KMS-11 (cell line): ENCODE data around the gene SPRN.

ENCODE experiments used
- H2AFZ ChIP-seq: fragments of 200-600 bp; sonication (generic); 2 replicates; pipeline ENCODE4 v1.6.1; 2016; ENCODE audit warnings: antibody characterized with exemption, mixed run types, low read depth
- H3K27ac ChIP-seq: fragments of 200-600 bp; sonication (generic); 2 replicates; pipeline ENCODE4 v1.6.1; 2016; ENCODE audit warnings: mild to moderate bottlenecking, mixed run types
- H3K27me3 ChIP-seq: fragments of 200-600 bp; sonication (generic); 2 replicates; pipeline ENCODE4 v1.6.1; 2017; ENCODE audit warnings: mild to moderate bottlenecking, low read depth, mixed run types, moderate library complexity; ENCODE audit not compliant: insufficient read depth
- H3K36me3 ChIP-seq: fragments of 200-600 bp; sonication (generic); 2 replicates; pipeline ENCODE4 v1.6.1; 2017; ENCODE audit warnings: mild to moderate bottlenecking, mixed run types; ENCODE audit not compliant: insufficient read depth
- H3K4me1 ChIP-seq: fragments of 200-600 bp; sonication (generic); 2 replicates; pipeline ENCODE4 v1.6.1; 2016; ENCODE audit warnings: mild to moderate bottlenecking, low read depth, mixed run types; ENCODE audit not compliant: poor library complexity, severe bottlenecking
- H3K4me2 ChIP-seq: fragments of 200-600 bp; sonication (generic); 2 replicates; pipeline ENCODE4 v1.7.0; 2016; ENCODE audit warnings: mild to moderate bottlenecking, mixed run types
- H3K4me3 ChIP-seq: fragments of 200-600 bp; sonication (generic); IDR thresholded peaks from 2 replicates; pipeline ENCODE4 v1.6.1; 2017; ENCODE audit warnings: low read depth, low read length, mixed read lengths; ENCODE audit not compliant: insufficient read depth
- H3K79me2 ChIP-seq: fragments of 200-600 bp; sonication (generic); 2 replicates; pipeline ENCODE4 v1.6.1; 2016; ENCODE audit warnings: low read depth, mixed run types; ENCODE audit not compliant: insufficient read depth
- H3K9ac ChIP-seq: fragments of 200-600 bp; sonication (generic); 2 replicates; pipeline ENCODE4 v1.6.1; 2016; ENCODE audit warnings: mild to moderate bottlenecking, mixed run types
- H4K20me1 ChIP-seq: fragments of 200-600 bp; sonication (generic); 2 replicates; pipeline ENCODE4 v1.6.1; 2016; ENCODE audit warnings: mild to moderate bottlenecking, mixed run types; ENCODE audit not compliant: insufficient read depth
- TF ChIP-seq, protein P1 (sequence below): fragments of 200-600 bp; sonication (generic); conservative IDR thresholded peaks from 2 replicates; pipeline ENCODE4 v1.6.1; 2017; ENCODE audit warnings: low read depth, mild to moderate bottlenecking, antibody characterized with exemption, low read length, moderate library complexity, mixed read lengths

SPRN gene

GRCh38 chr10:133385214-133385613 lies 39.2 kb downstream of the SPRN start:
- H3K9ac ChIP-seq: no peak overlapping the region
- TF ChIP-seq, protein P1, sequence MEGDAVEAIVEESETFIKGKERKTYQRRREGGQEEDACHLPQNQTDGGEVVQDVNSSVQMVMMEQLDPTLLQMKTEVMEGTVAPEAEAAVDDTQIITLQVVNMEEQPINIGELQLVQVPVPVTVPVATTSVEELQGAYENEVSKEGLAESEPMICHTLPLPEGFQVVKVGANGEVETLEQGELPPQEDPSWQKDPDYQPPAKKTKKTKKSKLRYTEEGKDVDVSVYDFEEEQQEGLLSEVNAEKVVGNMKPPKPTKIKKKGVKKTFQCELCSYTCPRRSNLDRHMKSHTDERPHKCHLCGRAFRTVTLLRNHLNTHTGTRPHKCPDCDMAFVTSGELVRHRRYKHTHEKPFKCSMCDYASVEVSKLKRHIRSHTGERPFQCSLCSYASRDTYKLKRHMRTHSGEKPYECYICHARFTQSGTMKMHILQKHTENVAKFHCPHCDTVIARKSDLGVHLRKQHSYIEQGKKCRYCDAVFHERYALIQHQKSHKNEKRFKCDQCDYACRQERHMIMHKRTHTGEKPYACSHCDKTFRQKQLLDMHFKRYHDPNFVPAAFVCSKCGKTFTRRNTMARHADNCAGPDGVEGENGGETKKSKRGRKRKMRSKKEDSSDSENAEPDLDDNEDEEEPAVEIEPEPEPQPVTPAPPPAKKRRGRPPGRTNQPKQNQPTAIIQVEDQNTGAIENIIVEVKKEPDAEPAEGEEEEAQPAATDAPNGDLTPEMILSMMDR: no peak
- H3K36me3 ChIP-seq: no peaks in the 10 kb centered on the region
- no peak overlapping the region for H3K27ac ChIP-seq
- H2AFZ ChIP-seq: no peak overlapping the region
- H3K27me3 ChIP-seq: no peaks in the 10 kb centered on the region
- H3K4me1 ChIP-seq: peaks cover 14% of the 10 kb centered on the region
- H4K20me1 ChIP-seq: no peaks in the 10 kb centered on the region
- no peak overlapping the region for H3K4me2 ChIP-seq
- H3K4me3 ChIP-seq: no peak overlapping the region
- no peaks in the 10 kb centered on the region for H3K79me2 ChIP-seq

DNA sequence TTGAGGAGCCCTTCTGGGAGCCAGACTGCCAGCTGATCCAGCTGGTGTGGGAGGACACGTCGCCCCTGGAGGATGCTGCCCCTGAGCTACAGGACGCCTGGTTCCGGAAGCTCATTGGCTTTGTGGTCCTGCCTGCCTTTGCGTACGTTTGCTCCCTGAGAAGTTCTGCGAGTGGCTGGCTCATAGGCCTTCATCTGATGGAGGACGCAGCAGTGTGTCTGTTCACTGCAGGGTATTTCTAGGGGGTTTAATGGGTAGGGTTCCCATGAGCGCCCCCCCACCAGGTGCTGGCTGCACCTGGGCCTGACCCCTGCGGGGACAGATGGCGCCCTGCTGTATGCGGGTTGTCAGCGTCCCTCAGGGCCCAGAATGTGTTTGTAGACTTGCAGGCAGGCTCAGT lies 40.4 kb downstream of the SPRN start:
- H3K4me2 ChIP-seq: no peak overlapping the region
- TF ChIP-seq, protein P1: no peak

GRCh38 chr10:133383551-133383950 lies 40.9 kb downstream of the SPRN start:
- no peak overlapping the region for H3K4me3 ChIP-seq
- no peaks in the 10 kb centered on the region for H3K27me3 ChIP-seq
- H3K79me2 ChIP-seq: no peaks in the 10 kb centered on the region
- H4K20me1 ChIP-seq: no peaks in the 10 kb centered on the region
- no peaks in the 10 kb centered on the region for H3K36me3 ChIP-seq
- H3K27ac ChIP-seq: no peak overlapping the region
- H3K9ac ChIP-seq: no peak overlapping the region
- H3K4me2 ChIP-seq: no peak overlapping the region
- TF ChIP-seq, protein P1: no peak
- H2AFZ ChIP-seq: no peak overlapping the region
- peaks cover 10% of the 10 kb centered on the region for H3K4me1 ChIP-seq

More for the DNA sequence above, 40.4 kb downstream of the SPRN start:
- Histone ChIP-seq H4K20me1 (no peaks in the 10 kb centered on the region), H3K4me1 (peaks cover 10% of the 10 kb centered on the region), H3K27ac (no peak overlapping the region), H3K79me2 (no peaks in the 10 kb centered on the region), H3K36me3 (no peaks in the 10 kb centered on the region), H2AFZ (no peak overlapping the region), H3K27me3 (no peaks in the 10 kb centered on the region), H3K9ac (no peak overlapping the region), H3K4me3 (no peak overlapping the region)

- no peaks in the 10 kb centered on the region for H3K79me2 ChIP-seq
- H3K36me3 ChIP-seq: no peaks in the 10 kb centered on the region
- no peak overlapping the region for H3K4me2 ChIP-seq
- H2AFZ ChIP-seq: no peak overlapping the region
- no peak overlapping the region for H3K27ac ChIP-seq
- H3K9ac ChIP-seq: no peak overlapping the region
- no peak overlapping the region for H3K4me3 ChIP-seq
- no peaks in the 10 kb centered on the region for H4K20me1 ChIP-seq
- TF ChIP-seq, protein P1: no peak
- no peaks in the 10 kb centered on the region for H3K27me3 ChIP-seq
- H3K4me1 ChIP-seq: no peaks in the 10 kb centered on the region
Observed at GRCh38 chr10:133381036-133381435, 43.4 kb downstream of the SPRN start.
